Glomerular visceral epithelial cell (primary cell): Measurements from ENCODE around the gene PLGRKT.

Experiments
- DNase-seq: peaks from one replicate; pipeline ENCODE4 v3.0.0-alpha.2; 2016; ENCODE audit errors: extremely low spot score

PLGRKT gene

GRCh38 chr9:5310851-5311250 is 126.9 kb downstream of the PLGRKT start:
- no peak for DNase-seq
